Hepatocyte (in vitro differentiated cells): ENCODE measurements around the gene TOMM6.

Source experiments
- EZH2 ChIP-seq: fragments of 200-600 bp; sonication (generic); IDR thresholded peaks from 2 replicates; pipeline ENCODE4 v1.6.1; 2016; ENCODE audit warnings: antibody characterized with exemption, mild to moderate bottlenecking, borderline replicate concordance
- TF ChIP-seq, protein P1 (sequence below): fragments of 200-600 bp; sonication (generic); IDR thresholded peaks from 2 replicates; pipeline ENCODE4 v1.5.1; 2016; ENCODE audit warnings: antibody characterized with exemption, mild to moderate bottlenecking; ENCODE audit not compliant: poor library complexity

DNA sequence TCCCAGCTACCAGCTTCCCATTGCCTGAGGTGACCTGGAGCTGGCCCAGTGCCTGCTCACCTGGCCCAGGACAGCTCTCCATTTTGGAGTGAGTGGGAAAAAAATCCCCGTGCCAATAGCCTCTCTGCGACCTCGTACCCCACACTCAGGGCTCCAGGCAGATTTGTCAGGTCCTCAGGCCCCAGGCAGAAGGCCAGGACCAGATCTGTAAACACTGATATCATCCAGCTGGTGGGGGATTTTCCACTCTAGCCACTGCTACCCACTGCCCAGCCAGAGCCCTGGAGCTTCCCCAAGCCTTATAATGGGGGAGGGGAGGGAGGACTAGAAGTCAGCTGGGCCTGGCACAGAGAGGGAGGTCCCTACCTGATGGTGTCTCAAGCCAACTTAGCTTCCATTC lies 39.0 kb upstream of the TOMM6 start:
- TF ChIP-seq, protein P1, sequence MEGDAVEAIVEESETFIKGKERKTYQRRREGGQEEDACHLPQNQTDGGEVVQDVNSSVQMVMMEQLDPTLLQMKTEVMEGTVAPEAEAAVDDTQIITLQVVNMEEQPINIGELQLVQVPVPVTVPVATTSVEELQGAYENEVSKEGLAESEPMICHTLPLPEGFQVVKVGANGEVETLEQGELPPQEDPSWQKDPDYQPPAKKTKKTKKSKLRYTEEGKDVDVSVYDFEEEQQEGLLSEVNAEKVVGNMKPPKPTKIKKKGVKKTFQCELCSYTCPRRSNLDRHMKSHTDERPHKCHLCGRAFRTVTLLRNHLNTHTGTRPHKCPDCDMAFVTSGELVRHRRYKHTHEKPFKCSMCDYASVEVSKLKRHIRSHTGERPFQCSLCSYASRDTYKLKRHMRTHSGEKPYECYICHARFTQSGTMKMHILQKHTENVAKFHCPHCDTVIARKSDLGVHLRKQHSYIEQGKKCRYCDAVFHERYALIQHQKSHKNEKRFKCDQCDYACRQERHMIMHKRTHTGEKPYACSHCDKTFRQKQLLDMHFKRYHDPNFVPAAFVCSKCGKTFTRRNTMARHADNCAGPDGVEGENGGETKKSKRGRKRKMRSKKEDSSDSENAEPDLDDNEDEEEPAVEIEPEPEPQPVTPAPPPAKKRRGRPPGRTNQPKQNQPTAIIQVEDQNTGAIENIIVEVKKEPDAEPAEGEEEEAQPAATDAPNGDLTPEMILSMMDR, result no peak
- TF ChIP-seq EZH2, result no peak
